OCI-LY1 (cell line): ENCODE results near the gene GC.
"Not testable (repeated sequence)": the region's sequence is repeated elsewhere in the genome, so short reads cannot be mapped to it uniquely, and the experiment has no call there.

ENCODE experiments used
- H2AFZ ChIP-seq: fragments of 200-600 bp; sonication (generic), shearing (Covaris generic); 2 replicates; pipeline ENCODE4 v1.6.0; 2014; ENCODE audit warnings: antibody characterized with exemption, mild to moderate bottlenecking, low read length
- H3F3A ChIP-seq: fragments of 200-600 bp; sonication (generic), shearing (Covaris generic); 2 replicates; pipeline ENCODE4 v1.6.0; 2014; ENCODE audit warnings: mild to moderate bottlenecking, antibody characterized with exemption, low read length, moderate library complexity; ENCODE audit not compliant: insufficient read depth
- H3K27ac ChIP-seq: fragments of 200-600 bp; sonication (generic); 2 replicates; pipeline ENCODE4 v1.5.1; 2014; ENCODE audit warnings: low read length, mixed run types, mild to moderate bottlenecking, low read depth; ENCODE audit not compliant: poor library complexity, severe bottlenecking
- H3K27me3 ChIP-seq: fragments of 200-600 bp; sonication (generic); 2 replicates; pipeline ENCODE4 v1.6.0; 2014; ENCODE audit warnings: antibody characterized with exemption, mild to moderate bottlenecking, low read length, moderate library complexity; ENCODE audit not compliant: insufficient read depth
- H3K36me3 ChIP-seq: fragments of 200-600 bp; sonication (generic); 2 replicates; pipeline ENCODE4 v1.6.1; 2014; ENCODE audit warnings: mild to moderate bottlenecking, antibody characterized with exemption, low read length, moderate library complexity, mixed read lengths; ENCODE audit not compliant: insufficient read depth
- H3K4me1 ChIP-seq: fragments of 200-600 bp; sonication (generic); 2 replicates; pipeline ENCODE4 v1.5.1; 2014; ENCODE audit warnings: mild to moderate bottlenecking, low read length, moderate library complexity; ENCODE audit not compliant: insufficient read depth, severe bottlenecking
- H3K4me2 ChIP-seq: fragments of 200-600 bp; sonication (generic), shearing (Covaris generic); 2 replicates; pipeline ENCODE4 v1.6.1; 2014; ENCODE audit warnings: low read length
- H3K4me3 ChIP-seq: fragments of 200-600 bp; sonication (generic); 2 replicates; pipeline ENCODE4 v1.5.1; 2014; ENCODE audit warnings: low read length, low read depth, mild to moderate bottlenecking, mixed read lengths; ENCODE audit not compliant: poor library complexity, severe bottlenecking
- H3K79me2 ChIP-seq: fragments of 200-600 bp; shearing (Covaris generic); 2 replicates; pipeline ENCODE4 v1.6.1; 2016; ENCODE audit warnings: mixed run types, low read length, mixed read lengths; ENCODE audit not compliant: insufficient read depth
- H3K9ac ChIP-seq: fragments of 200-600 bp; sonication (generic), shearing (Covaris generic); 2 replicates; pipeline ENCODE4 v1.6.1; 2014; ENCODE audit warnings: mild to moderate bottlenecking, low read length, mixed read lengths
- H3K9me2 ChIP-seq: fragments of 200-600 bp; sonication (generic), shearing (Covaris generic); 2 replicates; pipeline ENCODE4 v1.6.1; 2014; ENCODE audit warnings: low read depth, mild to moderate bottlenecking, low read length, mixed read lengths
- H3K9me3 ChIP-seq: fragments of 200-600 bp; shearing (Covaris generic); 2 replicates; pipeline ENCODE4 v1.6.1; 2014; ENCODE audit warnings: low read length, mixed read lengths
- H4K20me1 ChIP-seq: fragments of 200-600 bp; sonication (generic), shearing (Covaris generic); 2 replicates; pipeline ENCODE4 v1.6.0; 2016; ENCODE audit warnings: mild to moderate bottlenecking, low read length; ENCODE audit not compliant: insufficient read depth
- CTCF ChIP-seq: fragments of 200-600 bp; sonication (generic), shearing (Covaris generic); IDR thresholded peaks from 2 replicates; pipeline ENCODE4 v1.5.1; 2017; ENCODE audit warnings: mild to moderate bottlenecking, antibody characterized with exemption, low read length, moderate library complexity, mixed read lengths
- EZH2 ChIP-seq: fragments of 200-600 bp; sonication (generic), shearing (Covaris generic); IDR thresholded peaks from 2 replicates; pipeline ENCODE4 v1.8.0; 2017; ENCODE audit warnings: borderline replicate concordance, mixed run types, mild to moderate bottlenecking, antibody characterized with exemption, low read length, moderate library complexity, mixed read lengths

The GC gene

DNA sequence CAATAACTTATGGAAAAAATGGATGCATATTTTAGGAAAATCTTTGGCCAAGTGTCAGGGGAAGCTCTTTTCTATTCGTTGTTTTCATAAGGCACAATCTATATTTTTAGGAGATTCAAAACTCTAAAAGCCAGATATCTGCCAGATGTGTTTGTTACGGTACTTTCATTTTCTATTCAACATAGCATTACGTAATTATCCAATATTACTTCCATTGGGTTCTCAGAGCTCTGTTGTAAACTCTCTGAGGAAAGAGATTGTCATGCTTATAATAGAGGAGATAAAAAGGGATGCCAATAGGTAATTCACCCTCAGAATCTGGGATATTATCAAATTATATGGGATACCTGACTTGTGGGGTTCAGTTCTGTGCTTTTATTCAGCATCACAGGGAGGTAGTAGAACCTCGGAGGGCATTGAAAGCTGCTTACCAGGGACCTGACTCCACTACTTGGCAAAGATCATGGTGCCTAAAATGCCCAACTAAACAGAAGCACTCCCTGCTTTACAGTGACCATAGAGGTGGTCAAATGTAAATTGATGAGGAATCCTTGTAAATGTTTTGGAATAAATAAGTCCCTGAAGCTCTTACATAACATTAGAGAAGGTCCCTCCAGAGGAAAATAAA, 32.9 kb upstream of the GC start:
- H3K9me3 ChIP-seq: no peaks in the 10 kb centered on the region
- no peaks in the 10 kb centered on the region for H3K27me3 ChIP-seq
- no peaks in the 10 kb centered on the region for H3K4me1 ChIP-seq
- no peak for TF ChIP-seq CTCF
- no peak for TF ChIP-seq EZH2
- H3K79me2 ChIP-seq: no peaks in the 10 kb centered on the region
- no peak overlapping the region for H2AFZ ChIP-seq
- no peaks in the 10 kb centered on the region for H3K36me3 ChIP-seq
- no peak overlapping the region for H3K4me2 ChIP-seq
- no peak overlapping the region for H3K4me3 ChIP-seq
- no peak overlapping the region for H3K9ac ChIP-seq
- no peaks in the 10 kb centered on the region for H3K9me2 ChIP-seq
- no peaks in the 10 kb centered on the region for H4K20me1 ChIP-seq
- H3F3A ChIP-seq: no peaks in the 10 kb centered on the region
- H3K27ac ChIP-seq: no peak overlapping the region

- Histone ChIP-seq H4K20me1 (no peaks in the 10 kb centered on the region), H3K4me3 (no peak overlapping the region), H3K4me1 (no peaks in the 10 kb centered on the region), H3K9me3 (no peaks in the 10 kb centered on the region), H3K27ac (no peak overlapping the region), H3K9ac (no peak overlapping the region), H2AFZ (no peak overlapping the region), H3K79me2 (no peaks in the 10 kb centered on the region), H3F3A (no peaks in the 10 kb centered on the region), H3K27me3 (no peaks in the 10 kb centered on the region), H3K4me2 (no peak overlapping the region), H3K36me3 (no peaks in the 10 kb centered on the region), H3K9me2 (no peaks in the 10 kb centered on the region)
- no peak for TF ChIP-seq CTCF
These were observed 30.6 kb upstream of the GC start for GRCh38 chr4:71814433-71814832.

DNA sequence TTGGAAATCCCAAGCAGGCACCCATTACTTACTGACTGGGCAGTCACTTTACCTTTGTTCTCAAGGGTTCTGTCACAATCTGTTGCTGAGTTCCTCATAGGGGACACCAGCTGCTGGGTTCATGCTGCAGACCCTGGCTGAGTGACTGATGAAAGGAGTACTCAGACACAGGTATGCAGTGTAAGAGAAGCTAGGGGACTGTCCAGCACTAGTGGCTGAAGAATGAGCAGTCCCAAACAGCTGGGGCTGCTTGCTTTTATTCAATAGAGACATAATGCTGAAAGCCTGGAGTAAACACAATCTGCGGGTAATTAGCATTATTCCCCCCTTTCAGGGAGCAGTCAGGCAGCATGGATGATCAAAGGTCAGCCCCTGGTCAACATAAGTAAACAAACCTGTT, 25.9 kb upstream of the GC start:
- H4K20me1 ChIP-seq, H3K4me3 ChIP-seq, H3K4me2 ChIP-seq, H3K79me2 ChIP-seq, H3K9me2 ChIP-seq, H3K9me3 ChIP-seq, H3K36me3 ChIP-seq, H3F3A ChIP-seq, H3K27me3 ChIP-seq, H2AFZ ChIP-seq, H3K27ac ChIP-seq, H3K9ac ChIP-seq, H3K4me1 ChIP-seq: not testable (repeated sequence)

- no peaks in the 10 kb centered on the region for H3K9me2 ChIP-seq
- H2AFZ ChIP-seq: no peak overlapping the region
- H3K27me3 ChIP-seq: no peaks in the 10 kb centered on the region
- TF ChIP-seq EZH2 (no peak), CTCF (no peak)
- H3K79me2 ChIP-seq: no peaks in the 10 kb centered on the region
- no peak overlapping the region for H3K4me3 ChIP-seq
- no peak overlapping the region for H3K27ac ChIP-seq
- no peaks in the 10 kb centered on the region for H3K36me3 ChIP-seq
- no peaks in the 10 kb centered on the region for H4K20me1 ChIP-seq
- no peaks in the 10 kb centered on the region for H3K4me1 ChIP-seq
- no peak overlapping the region for H3K4me2 ChIP-seq
- H3K9me3 ChIP-seq: no peaks in the 10 kb centered on the region
- no peaks in the 10 kb centered on the region for H3F3A ChIP-seq
- H3K9ac ChIP-seq: no peak overlapping the region
These were observed 23.6 kb upstream of the GC start for GRCh38 chr4:71807469-71807868.

- not testable (repeated sequence) for H3F3A ChIP-seq, H2AFZ ChIP-seq, H3K4me3 ChIP-seq, H3K9me3 ChIP-seq, H3K9me2 ChIP-seq, H3K27ac ChIP-seq, H3K4me1 ChIP-seq, H3K36me3 ChIP-seq, H3K27me3 ChIP-seq, H4K20me1 ChIP-seq, H3K79me2 ChIP-seq, H3K9ac ChIP-seq, H3K4me2 ChIP-seq
These were observed 21.4 kb upstream of the GC start for GRCh38 chr4:71805230-71805629.
